NCI-H128 (cell line): ENCODE data around the gene VWF.
A peak's percentile ranks its signal among the peaks of the same experiment; 100 is the strongest.

Experiments used
- DNase-seq: peaks from one replicate; lab custom pipeline; 2025; ENCODE audit not compliant: unreplicated experiment; lab: John Stamatoyannopoulos, UW

The VWF gene

DNA sequence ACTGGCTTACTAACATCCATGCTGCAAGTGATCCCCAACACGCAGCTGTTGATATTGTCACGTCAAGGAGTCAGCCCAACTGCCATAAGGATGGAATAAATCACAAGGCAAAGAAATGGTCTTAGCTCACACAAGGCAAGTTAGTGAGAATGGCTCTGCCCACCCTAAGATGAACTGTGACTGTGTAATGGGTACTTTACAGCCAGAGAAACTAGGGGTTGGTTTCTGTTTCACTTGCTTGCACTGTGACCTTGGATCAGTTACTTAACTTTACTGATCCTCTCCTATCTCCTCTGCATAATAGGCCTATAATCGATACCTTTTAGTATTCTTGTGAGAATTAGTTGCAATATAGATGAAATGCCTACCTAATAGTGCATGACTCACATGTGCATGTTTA is 127.2 kb downstream of the VWF start:
- DNase-seq: no peak

DNA sequence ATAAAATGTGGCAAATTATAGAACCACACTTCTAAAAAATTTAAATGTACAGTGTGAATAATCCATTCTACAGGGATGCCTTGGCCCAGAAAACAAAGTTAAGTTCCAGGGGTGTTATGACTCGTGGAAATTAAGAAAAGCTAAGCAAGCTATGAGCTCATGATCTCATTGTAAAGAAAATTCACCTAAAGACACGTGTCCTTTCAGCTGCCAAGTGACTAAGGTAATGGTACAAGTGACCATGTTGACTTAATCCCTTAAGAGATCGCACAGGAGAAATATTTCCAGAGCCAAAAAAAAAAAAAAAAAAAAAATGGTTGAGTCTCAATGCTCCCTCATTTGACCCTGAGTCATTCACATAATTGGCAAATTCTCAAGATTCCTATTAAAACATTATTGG is 128.0 kb downstream of the VWF start:
- no peak for DNase-seq

DNA sequence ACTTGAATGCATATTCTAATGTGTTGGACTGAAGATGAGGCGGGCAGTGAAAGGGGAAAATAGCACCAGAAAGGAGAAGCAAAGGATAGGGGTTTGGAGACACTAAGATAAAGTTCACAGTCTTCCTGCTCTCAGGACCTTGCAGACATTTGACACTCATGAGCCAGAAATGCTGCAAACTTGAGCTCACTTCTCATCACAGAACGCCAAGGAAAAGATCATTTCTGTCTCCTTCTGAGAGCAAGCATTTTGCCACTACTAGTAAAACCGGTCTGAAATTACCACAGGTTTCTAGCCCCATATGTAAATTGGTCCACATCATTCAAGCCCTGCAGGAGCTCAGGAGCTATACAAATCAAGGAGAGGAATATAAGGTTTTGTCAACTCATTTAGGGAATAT is 134.8 kb downstream of the VWF start:
- DNase-seq: no peak

DNA sequence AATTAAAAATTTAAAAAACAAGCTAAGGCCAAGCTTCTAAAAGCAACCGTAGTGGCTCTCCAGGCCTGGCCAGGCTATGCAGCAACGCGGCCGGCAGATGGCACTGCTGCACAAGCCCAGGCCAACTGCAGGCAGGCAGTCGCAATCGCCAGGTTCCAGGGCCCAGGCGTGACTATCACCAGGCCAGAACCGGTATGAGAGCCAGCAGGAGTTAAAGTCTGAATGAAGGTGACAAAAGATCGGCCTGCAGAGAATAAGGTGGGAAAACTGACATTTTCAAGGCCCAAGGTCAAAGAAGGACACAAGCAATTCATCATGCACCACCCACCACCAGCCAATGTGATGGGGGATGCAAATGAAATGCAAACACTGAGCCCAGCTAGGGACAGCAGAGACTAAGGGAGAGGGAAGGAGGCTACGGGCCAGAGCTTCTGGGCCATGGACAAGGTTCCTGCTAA is 135.8 kb downstream of the VWF start:
- peak; percentile 53 for DNase-seq

- no peak for DNase-seq
These were observed 136.4 kb downstream of the VWF start for GRCh38 chr12:5988088-5988487.

- no peak for DNase-seq
These were observed 136.9 kb downstream of the VWF start for GRCh38 chr12:5987573-5987972.

- no peak for DNase-seq
These were observed 139.0 kb downstream of the VWF start for GRCh38 chr12:5985471-5985870.

- no peak for DNase-seq
These were observed 139.6 kb downstream of the VWF start for GRCh38 chr12:5984873-5985272.

DNA sequence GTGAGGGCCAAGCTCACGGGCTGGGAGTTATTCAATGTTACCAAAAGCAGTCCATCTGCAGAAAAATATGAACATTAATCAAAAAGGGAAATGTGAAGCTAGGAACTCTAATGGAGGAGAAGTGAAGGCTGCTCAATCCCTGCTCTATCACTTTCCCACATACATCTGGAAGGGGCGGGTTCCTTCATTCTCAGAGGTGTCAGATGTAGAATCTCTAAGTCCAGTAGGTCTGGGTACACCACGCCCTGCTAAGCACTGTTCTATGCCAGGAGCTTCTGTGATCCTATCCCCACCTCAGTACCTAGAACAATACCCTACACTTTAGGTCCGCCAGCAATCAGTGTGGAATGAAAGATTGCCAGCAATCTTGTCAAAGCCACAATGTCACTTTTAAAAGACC is 142.4 kb downstream of the VWF start:
- no peak for DNase-seq

DNA sequence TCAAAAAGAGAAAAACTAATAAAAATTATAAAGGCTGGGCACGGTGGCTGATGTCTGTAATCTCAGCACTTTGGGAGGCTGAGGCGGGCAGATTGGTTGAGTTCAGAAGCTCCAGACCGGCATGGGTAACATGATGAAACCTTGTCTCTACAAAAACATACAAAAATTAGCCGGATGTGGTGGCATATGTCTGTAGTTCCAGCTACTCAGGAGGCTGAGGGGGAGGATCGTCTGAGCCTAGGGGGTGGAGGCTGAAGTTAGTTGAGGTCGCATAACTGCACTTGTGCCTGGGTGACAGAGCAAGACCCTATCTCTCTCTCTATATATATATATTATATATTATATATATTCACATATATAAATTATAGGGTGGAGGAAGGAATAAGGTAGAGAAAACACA is 146.9 kb downstream of the VWF start:
- no peak for DNase-seq

DNA sequence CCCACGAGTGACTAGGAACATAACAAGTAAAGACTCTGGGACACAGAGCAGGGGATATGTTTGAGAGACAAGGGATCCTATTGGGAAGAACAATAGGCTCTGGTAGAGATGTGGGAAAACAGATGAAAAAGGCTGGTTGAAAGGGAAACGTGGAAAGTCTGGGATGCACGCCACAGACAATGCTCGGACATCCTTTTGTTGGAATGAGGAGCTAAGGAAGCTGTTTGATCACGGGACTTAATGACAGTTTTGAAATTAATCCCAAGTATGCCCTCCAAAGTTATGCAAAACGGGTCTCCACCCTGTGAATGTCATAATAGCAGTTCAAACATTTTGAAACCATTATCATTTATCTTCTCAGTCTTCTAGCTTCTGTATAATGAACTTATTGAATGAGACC is 147.8 kb downstream of the VWF start:
- no peak for DNase-seq

DNA sequence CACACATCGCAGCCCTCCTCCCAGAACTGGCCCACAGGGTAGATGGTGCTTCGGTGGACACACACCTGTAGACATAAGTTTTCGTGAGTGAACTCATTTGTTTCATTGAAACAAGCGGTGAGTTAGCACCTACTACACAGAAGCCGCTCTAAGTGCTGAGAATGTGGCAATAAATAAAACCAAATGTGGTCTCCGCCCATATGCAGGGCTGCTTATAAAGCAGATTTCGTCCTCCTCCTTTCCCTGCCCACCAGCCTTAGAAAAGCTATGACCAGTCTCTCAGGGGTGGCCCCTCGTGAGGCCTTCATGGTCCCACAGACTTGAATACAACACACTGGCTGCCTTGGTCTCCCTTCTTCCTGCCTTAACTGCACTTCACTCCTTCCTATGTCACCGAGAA is 148.3 kb downstream of the VWF start:
- DNase-seq: no peak

DNA sequence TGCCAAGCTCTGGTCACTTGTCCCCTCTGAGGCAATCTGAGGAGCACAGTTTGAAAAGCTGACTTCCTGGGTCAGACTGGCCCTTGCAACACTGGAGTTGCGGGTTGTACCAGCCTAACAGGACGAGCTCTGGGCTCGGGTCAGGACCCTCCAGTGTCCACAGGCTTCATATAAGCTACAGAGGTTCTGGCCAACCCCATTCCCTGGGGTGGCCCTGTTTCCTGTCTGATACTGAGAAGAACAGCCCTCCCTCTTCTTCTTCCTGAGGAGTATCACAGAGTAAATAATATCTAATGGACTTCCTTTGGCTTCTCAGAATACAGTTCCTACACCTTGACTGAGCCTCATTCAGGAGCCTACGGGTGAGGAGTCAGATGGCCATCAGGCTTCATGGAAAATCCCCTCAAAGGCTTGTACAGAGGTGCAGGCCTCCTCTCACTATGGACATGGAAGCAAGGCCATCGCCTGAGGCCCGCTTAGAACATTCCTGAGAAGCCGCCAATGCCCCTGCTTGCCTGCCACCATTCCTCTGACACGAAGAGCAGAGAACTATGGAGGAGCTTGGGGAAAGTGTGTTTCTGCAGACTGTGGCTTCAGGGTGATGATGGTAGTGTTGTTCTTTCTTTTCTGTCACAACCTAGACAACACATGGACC is 150.9 kb downstream of the VWF start:
- DNase-seq: no peak

- DNase-seq: no peak
These were observed 152.1 kb downstream of the VWF start for GRCh38 chr12:5972387-5972786.

DNA sequence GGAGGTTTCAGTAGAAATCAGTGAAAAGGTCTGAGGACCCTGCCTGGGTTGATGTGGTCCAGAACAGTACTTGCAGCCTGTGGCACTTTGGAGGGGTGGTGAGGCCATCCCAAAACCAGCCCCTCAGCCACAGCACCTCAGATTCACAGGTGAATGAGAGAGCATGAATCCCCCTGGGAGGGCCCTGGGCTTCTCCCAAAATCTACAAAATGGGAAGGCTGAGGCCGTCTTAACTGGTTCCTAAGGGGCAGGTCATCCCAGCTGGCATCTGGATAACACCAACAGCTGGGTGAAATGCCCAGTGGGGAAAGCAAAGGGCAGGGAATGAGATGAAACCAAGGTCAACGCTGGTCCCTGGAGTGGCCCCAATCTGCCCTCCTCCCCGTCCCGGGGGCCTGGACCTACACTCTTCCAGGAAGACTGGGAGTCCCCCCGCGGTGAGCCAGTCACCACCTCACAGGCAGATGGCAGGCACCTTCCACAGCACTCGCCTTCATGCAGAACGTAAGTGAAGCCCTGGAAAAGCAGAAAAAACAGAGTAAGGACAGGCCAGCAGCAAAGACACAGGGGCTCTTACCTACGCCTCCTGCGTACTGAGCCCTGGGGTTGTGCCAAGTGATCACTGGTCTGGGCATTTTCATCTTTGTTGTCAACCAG is 153.1 kb downstream of the VWF start:
- DNase-seq: no peak

DNA sequence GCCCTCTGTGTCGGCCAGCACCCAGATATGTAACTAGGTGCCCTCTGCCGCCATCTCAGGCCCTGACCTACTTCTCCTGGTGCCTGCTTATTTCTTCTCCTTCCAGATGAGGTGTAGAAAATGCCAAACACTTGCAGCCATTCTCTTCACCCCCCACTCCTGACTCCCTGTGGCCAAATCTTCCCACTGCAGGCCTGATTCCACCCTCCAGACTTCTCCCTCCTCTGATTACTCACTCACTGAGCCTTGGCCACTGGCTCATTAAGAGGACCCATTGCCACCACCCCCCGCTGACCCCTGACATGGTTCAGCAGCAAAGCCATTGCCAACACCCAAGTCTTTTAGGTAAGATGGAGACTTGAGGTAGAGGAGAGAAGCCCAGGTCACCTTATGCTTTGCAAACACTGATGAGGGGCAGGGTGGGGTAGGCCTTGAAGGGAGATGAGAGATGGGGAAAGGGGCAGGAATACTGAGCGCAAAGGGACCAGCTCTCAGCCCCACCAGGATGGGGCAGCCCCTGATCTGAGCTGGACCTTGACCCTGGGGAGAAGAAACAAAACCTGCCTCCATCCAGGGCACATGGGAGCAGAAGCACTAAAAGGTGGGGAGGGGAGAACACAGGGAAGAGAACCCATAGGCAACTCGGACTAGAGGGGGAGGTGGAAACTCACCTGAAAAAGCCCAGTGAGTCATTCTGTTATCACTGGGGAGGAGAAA is 154.3 kb downstream of the VWF start:
- DNase-seq: no peak

GRCh38 chr12:5969156-5969973 is 155.1 kb downstream of the VWF start:
- DNase-seq: no peak

DNA sequence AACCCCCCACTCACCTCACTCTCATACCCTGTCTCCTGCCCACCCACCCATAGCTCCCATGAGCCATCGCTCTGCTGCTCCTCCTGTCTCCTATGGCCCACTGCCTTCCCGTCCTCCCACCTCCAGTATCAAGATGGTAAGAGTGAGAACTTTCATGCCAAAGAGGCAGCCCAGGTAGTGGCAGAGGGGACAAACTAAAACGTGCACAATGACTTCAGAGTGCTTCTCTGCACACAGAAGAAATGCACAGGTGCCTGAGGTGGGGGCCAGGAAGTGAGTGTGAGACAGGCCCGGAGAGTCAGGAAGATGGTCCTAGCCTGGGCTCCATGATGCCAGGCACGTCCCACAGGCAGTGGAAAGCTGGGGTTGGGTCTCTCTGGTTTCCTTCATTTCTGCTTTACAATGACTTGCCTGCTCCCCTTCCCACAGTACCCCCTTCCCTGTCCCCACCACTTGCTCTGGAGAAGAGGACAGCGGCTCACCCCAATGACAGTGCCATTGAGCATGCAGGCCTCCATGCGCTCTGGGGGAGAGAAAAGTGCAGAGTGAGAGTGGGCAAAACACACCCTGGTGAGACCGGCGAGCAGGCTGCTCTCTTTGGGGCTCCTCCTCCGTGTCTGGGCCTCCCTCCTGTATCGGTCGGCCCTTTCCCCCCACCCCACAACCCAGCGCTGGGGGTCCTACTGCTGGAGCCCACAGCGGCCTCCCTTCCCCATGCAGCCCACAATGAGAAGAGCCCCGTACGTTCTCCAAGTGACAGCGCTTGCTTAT is 156.6 kb downstream of the VWF start:
- no peak for DNase-seq

DNA sequence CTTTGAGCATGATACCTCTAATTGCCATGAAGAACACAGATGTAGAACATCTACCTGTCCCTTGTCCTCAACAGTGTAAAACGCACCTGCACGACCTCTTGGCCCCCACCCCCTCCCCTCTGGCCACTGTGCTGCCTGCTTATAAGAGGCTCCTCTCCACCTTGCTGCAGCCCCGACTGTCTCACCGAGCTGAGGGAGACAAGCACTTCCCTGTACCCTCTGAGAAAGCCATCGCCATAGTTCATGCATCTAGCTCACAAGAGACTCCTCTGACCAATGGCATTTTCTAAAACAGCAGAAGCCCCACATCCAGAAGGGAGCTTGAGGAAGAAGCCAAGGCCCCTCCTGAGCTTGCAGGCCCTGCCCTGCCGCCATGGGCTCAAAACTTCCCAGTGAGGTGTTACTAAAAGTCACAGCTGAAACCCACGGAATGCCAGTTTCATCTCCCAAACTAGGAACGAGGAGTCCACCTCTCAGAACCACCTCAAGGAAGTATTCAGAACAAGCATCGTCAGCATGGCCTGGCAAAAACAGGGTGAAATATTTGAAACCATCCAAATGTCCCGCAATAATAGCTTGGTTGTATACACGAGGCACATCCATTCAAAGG is 157.9 kb downstream of the VWF start:
- DNase-seq: no peak

GRCh38 chr12:5965950-5966383 is 158.5 kb downstream of the VWF start:
- peak; percentile 36 for DNase-seq
